Measurements from ENCODE around the gene TRIM74.
"Not testable (repeated sequence)": the region's sequence is repeated elsewhere in the genome, so short reads cannot be mapped to it uniquely, and the experiment has no call there.

GRCh38 chr7:72960626-72961345, 8.5 kb downstream of the TRIM74 start:
- not testable (repeated sequence) for TF ChIP-seq CTCF, POLR2A (IDR thresholded peaks at IDR 0.05)

Data from thyroid gland (tissue), 4 donors.